Mesendoderm (in vitro differentiated cells): ENCODE data around the gene XRCC2.
"Not testable (repeated sequence)": the region's sequence is repeated elsewhere in the genome, so short reads cannot be mapped to it uniquely, and the experiment has no call there.

Experiments
- DNase-seq: peaks from one replicate; pipeline ENCODE4 v3.0.0; 2013
- H2AK5ac ChIP-seq: 2 replicates; pipeline ENCODE4 v1.6.1; 2013; ENCODE audit warnings: low read length, inconsistent platforms
- H2BK120ac ChIP-seq: 2 replicates; pipeline ENCODE4 v1.6.1; 2013; ENCODE audit warnings: low read depth, mild to moderate bottlenecking, low read length, moderate library complexity, mixed read lengths
- H2BK15ac ChIP-seq: replicated peaks from 2 replicates; pipeline ENCODE4 v1.6.1; 2013; ENCODE audit warnings: low read depth, mild to moderate bottlenecking, moderate library complexity
- H2BK5ac ChIP-seq: 2 replicates; pipeline ENCODE4 v1.6.1; 2013; ENCODE audit warnings: low read length, inconsistent platforms
- H3K18ac ChIP-seq: 2 replicates; pipeline ENCODE4 v1.6.1; 2013; ENCODE audit warnings: mild to moderate bottlenecking, low read length, mixed read lengths
- H3K23ac ChIP-seq: one replicate; pipeline ENCODE4 v1.6.1; 2013; ENCODE audit warnings: low read length
- H3K27ac ChIP-seq: 2 replicates; pipeline ENCODE4 v1.5.1; 2013; ENCODE audit warnings: low read depth, mild to moderate bottlenecking, inconsistent platforms, low read length, moderate library complexity
- H3K27me3 ChIP-seq: 2 replicates; pipeline ENCODE4 v1.6.1; 2013; ENCODE audit warnings: low read length, control low read depth, mild to moderate bottlenecking, inconsistent platforms; ENCODE audit not compliant: insufficient read depth, poor library complexity
- H3K36me3 ChIP-seq: 2 replicates; pipeline ENCODE4 v1.6.1; 2013; ENCODE audit warnings: low read length, inconsistent platforms; ENCODE audit not compliant: control insufficient read depth, insufficient read depth
- H3K4ac ChIP-seq: one replicate; pipeline ENCODE4 v1.6.1; 2013; ENCODE audit warnings: low read depth, mild to moderate bottlenecking, low read length, moderate library complexity
- H3K4me1 ChIP-seq: 2 replicates; pipeline ENCODE4 v1.6.1; 2013; ENCODE audit warnings: low read depth, low read length, inconsistent platforms; ENCODE audit not compliant: control insufficient read depth
- H3K4me2 ChIP-seq: 2 replicates; pipeline ENCODE4 v1.6.1; 2013; ENCODE audit warnings: low read length
- H3K4me3 ChIP-seq: 2 replicates; pipeline ENCODE4 v1.5.1; 2013; ENCODE audit warnings: mild to moderate bottlenecking, low read length
- H3K56ac ChIP-seq: one replicate; pipeline ENCODE4 v1.6.1; 2013; ENCODE audit warnings: low read length
- H3K79me1 ChIP-seq: 2 replicates; pipeline ENCODE4 v1.6.1; 2013; ENCODE audit warnings: low read length, inconsistent platforms
- H3K79me2 ChIP-seq: 2 replicates; pipeline ENCODE4 v1.6.1; 2013; ENCODE audit warnings: mild to moderate bottlenecking, low read length; ENCODE audit not compliant: control insufficient read depth, insufficient read depth
- H3K9ac ChIP-seq: 2 replicates; pipeline ENCODE4 v1.6.1; 2013; ENCODE audit warnings: low read length, inconsistent platforms
- H4K5ac ChIP-seq: one replicate; pipeline ENCODE4 v1.6.1; 2013; ENCODE audit warnings: low read length
- H4K8ac ChIP-seq: one replicate; pipeline ENCODE4 v1.6.1; 2013; ENCODE audit warnings: low read depth, mild to moderate bottlenecking, control low read depth, low read length, moderate library complexity
- WGBS: extraction: QIAGEN DNeasy Blood & Tissue Kit; methylation state at CpG from one replicate; pipeline ENCODE4 v1.1.7; 2013; ENCODE audit warnings: low lambda C conversion rate, missing lambda C conversion rate; ENCODE audit not compliant: insufficient coverage; ENCODE audit errors: extremely low coverage; 5-methylcytosine and 5-hydroxymethylcytosine counted together

Gene XRCC2

GRCh38 chr7:152636441-152636840, 39.5 kb downstream of the XRCC2 start:
- Histone ChIP-seq H3K23ac (no peak overlapping the region), H2BK120ac (no peak overlapping the region), H3K36me3 (no peaks in the 10 kb centered on the region), H3K79me1 (no peaks in the 10 kb centered on the region), H3K4me1 (no peaks in the 10 kb centered on the region), H2BK15ac (no peak overlapping the region), H3K4me2 (no peak overlapping the region), H3K18ac (no peak overlapping the region), H2AK5ac (no peak overlapping the region), H3K56ac (no peak overlapping the region), H4K5ac (no peak overlapping the region), H3K79me2 (no peaks in the 10 kb centered on the region), H3K9ac (no peak overlapping the region), H4K8ac (no peak overlapping the region), H2BK5ac (no peak overlapping the region), H3K27me3 (no peaks in the 10 kb centered on the region), H3K27ac (no peak overlapping the region), H3K4ac (no peak overlapping the region), H3K4me3 (no peak overlapping the region)
- no peak for DNase-seq
- WGBS: no CpG with 5 or more reads among the region's 6 CpGs

DNA sequence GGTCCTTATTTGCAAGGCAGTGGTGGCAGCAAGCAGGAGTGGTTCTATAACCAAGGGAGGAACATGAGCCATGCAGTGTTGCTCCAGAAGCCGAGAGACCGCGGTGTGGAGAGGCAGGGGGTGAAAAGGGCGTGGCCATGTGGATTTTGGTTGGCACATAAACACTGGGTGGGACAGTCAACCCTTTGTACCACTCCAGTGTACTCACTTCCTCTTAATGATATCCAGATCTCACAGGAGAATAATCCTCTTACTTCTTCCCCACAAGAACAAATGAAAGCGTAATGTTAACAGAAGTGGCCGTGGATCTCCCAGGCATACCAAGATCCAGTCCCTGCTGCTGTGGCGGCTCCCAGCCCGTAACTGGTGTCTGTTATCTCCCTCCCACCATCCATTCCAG, 42.4 kb downstream of the XRCC2 start:
- no peak overlapping the region for H3K27ac ChIP-seq
- H3K4me3 ChIP-seq: no peak overlapping the region
- no peak overlapping the region for H2AK5ac ChIP-seq
- no peak overlapping the region for H2BK120ac ChIP-seq
- H3K23ac ChIP-seq: no peak overlapping the region
- no peak overlapping the region for H3K4me2 ChIP-seq
- H4K5ac ChIP-seq: no peak overlapping the region
- no peak overlapping the region for H3K4ac ChIP-seq
- H4K8ac ChIP-seq: no peak overlapping the region
- H3K56ac ChIP-seq: no peak overlapping the region
- no peaks in the 10 kb centered on the region for H3K4me1 ChIP-seq
- H3K79me2 ChIP-seq: no peaks in the 10 kb centered on the region
- no CpG with 5 or more reads among the region's 8 CpGs for WGBS
- H2BK15ac ChIP-seq: no peak overlapping the region
- H3K18ac ChIP-seq: no peak overlapping the region
- no peak overlapping the region for H2BK5ac ChIP-seq
- no peaks in the 10 kb centered on the region for H3K36me3 ChIP-seq
- H3K79me1 ChIP-seq: no peaks in the 10 kb centered on the region
- DNase-seq: no peak
- H3K9ac ChIP-seq: no peak overlapping the region
- no peaks in the 10 kb centered on the region for H3K27me3 ChIP-seq

GRCh38 chr7:152633072-152633471, 42.9 kb downstream of the XRCC2 start:
- Histone ChIP-seq H2BK5ac (no peak overlapping the region), H3K79me2 (no peaks in the 10 kb centered on the region), H3K79me1 (no peaks in the 10 kb centered on the region), H3K9ac (no peak overlapping the region), H3K4me1 (no peaks in the 10 kb centered on the region), H2AK5ac (no peak overlapping the region), H3K27me3 (no peaks in the 10 kb centered on the region), H3K36me3 (no peaks in the 10 kb centered on the region), H3K56ac (no peak overlapping the region), H2BK15ac (no peak overlapping the region), H4K5ac (no peak overlapping the region), H3K27ac (no peak overlapping the region), H3K4me2 (no peak overlapping the region), H3K23ac (no peak overlapping the region), H4K8ac (no peak overlapping the region), H3K4me3 (no peak overlapping the region), H3K4ac (no peak overlapping the region), H3K18ac (no peak overlapping the region), H2BK120ac (no peak overlapping the region)
- no CpG with 5 or more reads among the region's 8 CpGs for WGBS
- no peak for DNase-seq

GRCh38 chr7:152628772-152629171, 47.2 kb downstream of the XRCC2 start:
- not testable (repeated sequence) for H3K4me2 ChIP-seq, H3K79me2 ChIP-seq, H3K4me3 ChIP-seq, H2BK5ac ChIP-seq, H3K36me3 ChIP-seq, H3K18ac ChIP-seq, H3K27ac ChIP-seq, H3K27me3 ChIP-seq, H3K79me1 ChIP-seq, H2BK120ac ChIP-seq, H2BK15ac ChIP-seq, H3K56ac ChIP-seq, H3K4me1 ChIP-seq, H4K8ac ChIP-seq, H3K9ac ChIP-seq, DNase-seq, H3K4ac ChIP-seq, H2AK5ac ChIP-seq, H3K23ac ChIP-seq, H4K5ac ChIP-seq

- no CpG with 5 or more reads among the region's 5 CpGs for WGBS
- Histone ChIP-seq H3K4me2 (no peak overlapping the region), H4K5ac (no peak overlapping the region), H2BK120ac (no peak overlapping the region), H3K36me3 (no peaks in the 10 kb centered on the region), H3K79me1 (no peaks in the 10 kb centered on the region), H3K56ac (no peak overlapping the region), H3K9ac (no peak overlapping the region), H3K27ac (no peak overlapping the region), H3K4ac (no peak overlapping the region), H2BK5ac (no peak overlapping the region), H3K79me2 (no peaks in the 10 kb centered on the region), H2AK5ac (no peak overlapping the region), H2BK15ac (no peak overlapping the region), H3K4me3 (no peak overlapping the region), H3K4me1 (no peaks in the 10 kb centered on the region), H4K8ac (no peak overlapping the region), H3K23ac (no peak overlapping the region), H3K18ac (no peak overlapping the region), H3K27me3 (no peaks in the 10 kb centered on the region)
- no peak for DNase-seq
These were observed 51.7 kb downstream of the XRCC2 start for GRCh38 chr7:152624228-152624627.

GRCh38 chr7:152621426-152621825, 54.5 kb downstream of the XRCC2 start:
- Histone ChIP-seq H3K4me1 (no peaks in the 10 kb centered on the region), H2BK5ac (no peak overlapping the region), H2BK120ac (no peak overlapping the region), H3K56ac (no peak overlapping the region), H3K4me2 (no peak overlapping the region), H4K5ac (no peak overlapping the region), H3K9ac (no peak overlapping the region), H2AK5ac (no peak overlapping the region), H3K27me3 (no peaks in the 10 kb centered on the region), H3K79me1 (no peaks in the 10 kb centered on the region), H3K18ac (no peak overlapping the region), H4K8ac (no peak overlapping the region), H2BK15ac (no peak overlapping the region), H3K36me3 (no peaks in the 10 kb centered on the region), H3K79me2 (no peaks in the 10 kb centered on the region), H3K27ac (no peak overlapping the region), H3K4me3 (no peak overlapping the region), H3K23ac (no peak overlapping the region), H3K4ac (no peak overlapping the region)
- no CpG with 5 or more reads among the region's 1 CpG for WGBS
- no peak for DNase-seq
